Measurements from ENCODE around the gene RGL2. TPM values are rescaled to one million over a fixed set of nuclear protein-coding genes. Genes with fewer than 3 reads are reported as not detected.
A peak's percentile ranks its signal among the peaks of the same experiment; 100 is the strongest.

RGL2 gene
- total RNA-seq, 1 donor from 2014 or later = 33.2 TPM

- DNase-seq (ENCODE audit: low read depth in 2 of 2) = no peak
Observed at GRCh38 chr6:33317419-33317668, 18.6 kb upstream of the RGL2 start.

- DNase-seq (ENCODE audit: low read depth in 2 of 2) = no peak
Observed at GRCh38 chr6:33316603-33317418, 18.1 kb upstream of the RGL2 start.

- DNase-seq (ENCODE audit: low read depth in 2 of 2) = no peak
Observed at GRCh38 chr6:33315793-33316602, 17.3 kb upstream of the RGL2 start.

GRCh38 chr6:33314943-33315792 lies 16.4 kb upstream of the RGL2 start:
- DNase-seq (ENCODE audit: low read depth in 2 of 2) = peak in 1 of 2 donors; percentile 30

- peak; percentile 76 to 92 for DNase-seq (ENCODE audit: low read depth in 2 of 2)
Observed at GRCh38 chr6:33314515-33314942, 15.8 kb upstream of the RGL2 start.

GRCh38 chr6:33313709-33314514 lies 15.2 kb upstream of the RGL2 start, which contains the start of gene TAPBP:
Gene TAPBP, minus strand, starts transcription at chr6:33314078. Its CDS starts 37 bp downstream, at chr6:33314041.
- peak; percentile 49 to 78 for DNase-seq (ENCODE audit: low read depth in 2 of 2)

- DNase-seq (ENCODE audit: low read depth in 2 of 2) = peak in 1 of 2 donors; percentile 39
Observed at GRCh38 chr6:33313105-33313708, 14.5 kb upstream of the RGL2 start.

GRCh38 chr6:33312361-33313104 lies 13.8 kb upstream of the RGL2 start:
- peak in 1 of 2 donors; percentile 82 for DNase-seq (ENCODE audit: low read depth in 2 of 2)

- no peak for DNase-seq (ENCODE audit: low read depth in 2 of 2)
Observed at GRCh38 chr6:33306356-33306755, 7.6 kb upstream of the RGL2 start.

- DNase-seq (ENCODE audit: low read depth in 2 of 2) = no peak
Observed at GRCh38 chr6:33305052-33305451, 6.3 kb upstream of the RGL2 start.

- no peak for DNase-seq (ENCODE audit: low read depth in 2 of 2)
Observed at GRCh38 chr6:33304216-33304615, 5.5 kb upstream of the RGL2 start.

GRCh38 chr6:33301877-33302276 lies 3.1 kb upstream of the RGL2 start:
- no peak for DNase-seq (ENCODE audit: low read depth in 2 of 2)

GRCh38 chr6:33299237-33299944 lies 649 bp upstream of the RGL2 start:
- peak; percentile 87 to 94 for DNase-seq (ENCODE audit: low read depth in 2 of 2)

GRCh38 chr6:33297956-33298772 lies 578 bp downstream of the RGL2 start:
- DNase-seq (ENCODE audit: low read depth in 2 of 2) = peak in 1 of 2 donors; percentile 63

- DNase-seq (ENCODE audit: low read depth in 2 of 2) = no peak
Observed at GRCh38 chr6:33297406-33297955, 1.3 kb downstream of the RGL2 start.

GRCh38 chr6:33296797-33297405 lies 1.8 kb downstream of the RGL2 start:
- DNase-seq (ENCODE audit: low read depth in 2 of 2) = no peak

- DNase-seq (ENCODE audit: low read depth in 2 of 2) = no peak
Observed at GRCh38 chr6:33295621-33296369, 2.9 kb downstream of the RGL2 start.

All from dermis microvascular lymphatic vessel endothelial cell (primary cell).